Measurements from ENCODE around the gene ASPHD2. TPM values are rescaled to one million over a fixed set of nuclear protein-coding genes. Genes with fewer than 3 reads are reported as not detected.

The ASPHD2 gene
- total RNA-seq, 1 donor from 2014 or later = 3.4 TPM

GRCh38 chr22:26494506-26494905 lies 65.4 kb downstream of the ASPHD2 start:
- Histone ChIP-seq H3K4me3 (ENCODE audit: low read depth, low read length) (no peak overlapping the region), H3K36me3 (ENCODE audit: control insufficient read depth, insufficient read depth, low read length) (peaks cover 29% of the 10 kb centered on the region), H3K27me3 (ENCODE audit: control insufficient read depth, insufficient read depth, low read length) (no peaks in the 10 kb centered on the region)
- DNase-seq (ENCODE audit: low read depth) (no peak), FAIRE-seq (no peak)
- TF ChIP-seq, protein P1, sequence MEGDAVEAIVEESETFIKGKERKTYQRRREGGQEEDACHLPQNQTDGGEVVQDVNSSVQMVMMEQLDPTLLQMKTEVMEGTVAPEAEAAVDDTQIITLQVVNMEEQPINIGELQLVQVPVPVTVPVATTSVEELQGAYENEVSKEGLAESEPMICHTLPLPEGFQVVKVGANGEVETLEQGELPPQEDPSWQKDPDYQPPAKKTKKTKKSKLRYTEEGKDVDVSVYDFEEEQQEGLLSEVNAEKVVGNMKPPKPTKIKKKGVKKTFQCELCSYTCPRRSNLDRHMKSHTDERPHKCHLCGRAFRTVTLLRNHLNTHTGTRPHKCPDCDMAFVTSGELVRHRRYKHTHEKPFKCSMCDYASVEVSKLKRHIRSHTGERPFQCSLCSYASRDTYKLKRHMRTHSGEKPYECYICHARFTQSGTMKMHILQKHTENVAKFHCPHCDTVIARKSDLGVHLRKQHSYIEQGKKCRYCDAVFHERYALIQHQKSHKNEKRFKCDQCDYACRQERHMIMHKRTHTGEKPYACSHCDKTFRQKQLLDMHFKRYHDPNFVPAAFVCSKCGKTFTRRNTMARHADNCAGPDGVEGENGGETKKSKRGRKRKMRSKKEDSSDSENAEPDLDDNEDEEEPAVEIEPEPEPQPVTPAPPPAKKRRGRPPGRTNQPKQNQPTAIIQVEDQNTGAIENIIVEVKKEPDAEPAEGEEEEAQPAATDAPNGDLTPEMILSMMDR (IDR thresholded peaks at IDR 0.05; ENCODE audit: insufficient read depth, low read length, severe bottlenecking) = no peak

Other genes starting within 250 kb of the ASPHD2 start
- gene HPS4, start 54.5 kb downstream of the ASPHD2 start, total RNA-seq = 28.3 and 29.5 TPM in 2 replicates
- gene SRRD, start 54.6 kb downstream of the ASPHD2 start, total RNA-seq = 13.3 and 26.6 TPM in 2 replicates
- 30.9 and 36.9 TPM in 2 replicates for gene TFIP11, start 83.2 kb downstream of the ASPHD2 start, total RNA-seq
- gene TPST2, start 160.9 kb downstream of the ASPHD2 start, total RNA-seq = 18.4 and 24.1 TPM in 2 replicates
- not detected in 2 replicates for gene CRYBB1, start 188.8 kb downstream of the ASPHD2 start, total RNA-seq
- gene CRYBA4, start 192.7 kb downstream of the ASPHD2 start, total RNA-seq = not detected in 2 replicates
- 0.53 and 0.64 TPM in 2 replicates for gene MIAT, start 228.3 kb downstream of the ASPHD2 start, total RNA-seq

Measured in bronchial epithelial cell (primary cell).